ENCODE data around the gene GRAP2. TPM values are rescaled to one million over a fixed set of nuclear protein-coding genes. Genes with fewer than 3 reads are reported as not detected.

The GRAP2 gene
- total and polyA plus RNA-seq, 9 of the 15 experiments (the other 6 are each of a cell fraction or from before 2014, with no cell fraction given) = 4.8 to 88.7 (median 60.4) TPM

GRCh38 chr22:39958009-39958711 lies 57.3 kb downstream of the GRAP2 start:
- ChIA-PET CTCF (ENCODE audit: low intra/inter-chr PET ratio) (no interaction called here), POLR2A (interaction anchor here (0.5 to 1.2 kb wide), 5 partner anchors 9 to 815 kb away, joined by 3 to 4 read pairs (median 3); no protein-coding TSS in a partner anchor)
- ATAC-seq (no peak), FAIRE-seq (no peak), DNase-seq (ENCODE audit: extremely low read depth in 1 of 4, low spot score in 3 of 4) (no peak)
- peaks cover 3% of the 10 kb centered on the region for H3K9me1 ChIP-seq (ENCODE audit: control insufficient read depth, insufficient read depth, low read length)
- TF ChIP-seq ZNF24 (IDR thresholded peaks at IDR 0.05) (peak; percentile 64), ZNF316 (IDR thresholded peaks at IDR 0.05) (peak; percentile 91), TRIM28 (IDR thresholded peaks at IDR 0.05) (peak; percentile 89), ADNP (tag; IDR thresholded peaks at IDR 0.05) (0 out of 2 replicates have a peak, but pooled peaks have one; percentile 63), POLR2A (conservative IDR thresholded peaks at IDR 0.05) (peak; percentile 24; the same call in 1 of the 2 replicates), CBX3 (IDR thresholded peaks at IDR 0.05; ENCODE audit: borderline replicate concordance in 1 of 2, low read length in 2 of 2) (peak in 1 of 2 experiments; percentile 72; a peak in 2 of 3 replicates), ZNF140 (CRISPR knock-in tag; IDR thresholded peaks at IDR 0.05) (no peak), EP300 (IDR thresholded peaks at IDR 0.05; ENCODE audit: low read length) (no peak), ESRRA (IDR thresholded peaks at IDR 0.05; ENCODE audit: borderline replicate concordance, low read depth) (no peak), TRIM24 (IDR thresholded peaks at IDR 0.05) (0 out of 4 replicates have a peak, but pooled peaks of 1 of the 2 experiments have one; percentile 27)
- TF ChIP-seq, protein P1, sequence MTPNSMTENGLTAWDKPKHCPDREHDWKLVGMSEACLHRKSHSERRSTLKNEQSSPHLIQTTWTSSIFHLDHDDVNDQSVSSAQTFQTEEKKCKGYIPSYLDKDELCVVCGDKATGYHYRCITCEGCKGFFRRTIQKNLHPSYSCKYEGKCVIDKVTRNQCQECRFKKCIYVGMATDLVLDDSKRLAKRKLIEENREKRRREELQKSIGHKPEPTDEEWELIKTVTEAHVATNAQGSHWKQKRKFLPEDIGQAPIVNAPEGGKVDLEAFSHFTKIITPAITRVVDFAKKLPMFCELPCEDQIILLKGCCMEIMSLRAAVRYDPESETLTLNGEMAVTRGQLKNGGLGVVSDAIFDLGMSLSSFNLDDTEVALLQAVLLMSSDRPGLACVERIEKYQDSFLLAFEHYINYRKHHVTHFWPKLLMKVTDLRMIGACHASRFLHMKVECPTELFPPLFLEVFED (CRISPR knock-in tag; conservative IDR thresholded peaks at IDR 0.05) = no peak
- H3K9me3 ChIP-seq (replicated peaks; ENCODE audit: control insufficient read depth, insufficient read depth, low read depth, low read length) = 0 out of 2 replicates have a peak, but pooled peaks cover 3% of the 10 kb centered on the region
- peaks cover 16% of the 10 kb centered on the region; the same call in 1 of the 3 replicates for H3K79me2 ChIP-seq (ENCODE audit: control insufficient read depth, insufficient read depth, low read length)
- intact Hi-C loops (cut with micrococcal nuclease) (no loop called here), in situ Hi-C loops (cut with MboI) (no loop called here)
- H3K4me2 ChIP-seq (ENCODE audit: insufficient read depth, low read length) = no peak overlapping the region
- H3K27me3 ChIP-seq (ENCODE audit: control insufficient read depth in 2 of 2, insufficient read depth in 2 of 2, low read length in 2 of 2) = no peaks in the 10 kb centered on the region
- no peak overlapping the region for H3K9ac ChIP-seq (ENCODE audit: insufficient read depth in 1 of 2, low read depth in 2 of 2, low read length in 2 of 2)
- WGBS (ENCODE audit: insufficient coverage, low coverage, missing lambda C conversion rate) = 89% methylated on average over 7 of the region's 8 CpGs
- peak overlapping the region; percentile 95; the same call in 1 of the 3 replicates for H3K27ac ChIP-seq (ENCODE audit: extremely low read depth, low read depth, low read length)
- H3K4me1 ChIP-seq (replicated peaks in 1 of 2; ENCODE audit: control insufficient read depth in 2 of 2, insufficient read depth in 2 of 2, low read length in 2 of 2) = peaks cover 24 to 49% of the 10 kb centered on the region in 2 experiments
- no peaks in the 10 kb centered on the region for H4K20me1 ChIP-seq (replicated peaks; ENCODE audit: control insufficient read depth, insufficient read depth, low read length)
- no peak overlapping the region for H3K4me3 ChIP-seq
- H3K36me3 ChIP-seq (ENCODE audit: control insufficient read depth, insufficient read depth, low read length) = peaks cover 92% of the 10 kb centered on the region
- no TSS peak for BruUV-seq (replicated peaks)
- no peak overlapping the region for H2AFZ ChIP-seq (ENCODE audit: low read depth, low read length)

Measured in K562 (cell line).